SK-N-SH (cell line): ENCODE data around the gene MAPK4. TPM values are rescaled to one million over a fixed set of nuclear protein-coding genes. Genes with fewer than 3 reads are reported as not detected.

Source experiments
- CTCF ChIA-PET: fragments of 300-600, 350-600 bp; formaldehyde crosslinking; extraction: SDS; loops from one replicate; lab custom pipeline; 2021; lab: Yijun Ruan, JAX
- POLR2A ChIA-PET: fragments of 350-600 bp; sonication (Branson Sonifier 250); formaldehyde crosslinking; extraction: SDS; loops from one replicate; lab custom pipeline; 2020; ENCODE audit warnings: antibody characterized with exemption, inconsistent platforms; lab: Yijun Ruan, JAX
- DNase-seq: peaks from one replicate; pipeline ENCODE4 v3.0.0; 2012
- H2AFZ ChIP-seq: fragments of 200-600 bp; sonication (generic); 2 replicates; pipeline ENCODE4 v1.8.1; 2016; ENCODE audit warnings: antibody characterized with exemption, mild to moderate bottlenecking, low read depth
- H3F3A ChIP-seq: fragments of 200-600 bp; sonication (generic); replicated peaks from 2 replicates; pipeline ENCODE3; 2016; ENCODE audit warnings: antibody characterized with exemption, mild to moderate bottlenecking; ENCODE audit not compliant: insufficient read depth
- H3K27ac ChIP-seq, 2 experiments: fragments of 200-500 bp in 1 of 2; fragments of 200-600 bp in 1 of 2; sonication (Bioruptor generic) in 1 of 2; sonication (generic), shearing (Covaris generic) in 1 of 2; 2 replicates each; pipeline versions ENCODE4 v1.5.1 to v1.6.1; 2014 to 2016; ENCODE audit warnings: low read depth in 2 of 2, inconsistent platforms in 1 of 2, low read length in 1 of 2, mild to moderate bottlenecking in 1 of 2, mixed read lengths in 1 of 2
- H3K27me3 ChIP-seq: fragments of 200-600 bp; sonication (generic), shearing (Covaris generic); 2 replicates; pipeline ENCODE4 v1.6.1; 2016; ENCODE audit warnings: mixed run types; ENCODE audit not compliant: insufficient read depth
- H3K36me3 ChIP-seq, 2 experiments: fragments of 200-500 bp in 1 of 2; fragments of 200-600 bp in 1 of 2; sonication (Bioruptor generic) in 1 of 2; sonication (generic) in 1 of 2; replicated peaks in 1 of 2; 2 replicates each; pipeline versions ENCODE3 to v1.5.1; 2014 to 2016; ENCODE audit warnings: low read length in 1 of 2, mild to moderate bottlenecking in 1 of 2; ENCODE audit not compliant: insufficient read depth in 2 of 2, control insufficient read depth in 1 of 2
- H3K4me1 ChIP-seq, 2 experiments: fragments of 200-500 bp in 1 of 2; fragments of 200-600 bp in 1 of 2; sonication (Bioruptor generic) in 1 of 2; sonication (generic), shearing (Covaris generic) in 1 of 2; 2 replicates each; pipeline versions ENCODE4 v1.5.1 to v1.6.1; 2014 to 2016; ENCODE audit warnings: low read depth in 1 of 2, low read length in 1 of 2, mixed run types in 1 of 2; ENCODE audit not compliant: insufficient read depth in 2 of 2, control insufficient read depth in 1 of 2
- H3K4me2 ChIP-seq: fragments of 200-600 bp; sonication (generic), shearing (Covaris generic); 2 replicates; pipeline ENCODE4 v1.6.1; 2017; ENCODE audit warnings: mixed run types
- H3K4me3 ChIP-seq, 2 experiments: fragments of 200-500 bp in 1 of 2; fragments of 200-600 bp in 1 of 2; sonication (Bioruptor generic) in 1 of 2; sonication (generic), shearing (Covaris generic) in 1 of 2; 2 replicates each; pipeline versions ENCODE4 v1.5.1 to v1.8.1; 2014 to 2016; ENCODE audit warnings: low read depth in 2 of 2, inconsistent platforms in 1 of 2, low read length in 1 of 2, mild to moderate bottlenecking in 1 of 2, mixed read lengths in 1 of 2, moderate library complexity in 1 of 2
- H3K79me2 ChIP-seq: fragments of 200-600 bp; sonication (generic); 2 replicates; pipeline ENCODE4 v1.8.1; 2017; ENCODE audit warnings: mild to moderate bottlenecking; ENCODE audit not compliant: insufficient read depth
- H3K9ac ChIP-seq: fragments of 200-600 bp; sonication (generic); 2 replicates; pipeline ENCODE4 v1.6.1; 2017; ENCODE audit warnings: mixed run types
- H3K9me2 ChIP-seq: fragments of 200-600 bp; sonication (generic); 2 replicates; pipeline ENCODE4 v1.6.1; 2017; ENCODE audit warnings: mixed run types
- H3K9me3 ChIP-seq: fragments of 200-600 bp; sonication (generic); 2 replicates; pipeline ENCODE4 v1.6.1; 2017; ENCODE audit warnings: mixed run types, mild to moderate bottlenecking, moderate library complexity
- H4K20me1 ChIP-seq: fragments of 200-600 bp; sonication (generic); 2 replicates; pipeline ENCODE4 v1.6.1; 2017; ENCODE audit warnings: mild to moderate bottlenecking, mixed run types; ENCODE audit not compliant: insufficient read depth
- CHD2 ChIP-seq: fragments of 150-350 bp; IDR thresholded peaks from 2 replicates; pipeline ENCODE4 v1.6.1; 2018; ENCODE audit warnings: low read length; ENCODE audit not compliant: partially characterized antibody
- CTCF ChIP-seq: fragments of 200-600 bp; sonication (generic); IDR thresholded peaks from 2 replicates; pipeline ENCODE4 v1.6.1; 2017; ENCODE audit warnings: antibody characterized with exemption, mild to moderate bottlenecking, moderate library complexity
- FOXJ3 ChIP-seq: sonication (generic); formaldehyde crosslinking; IDR thresholded peaks from 2 replicates; pipeline ENCODE4 v1.5.1; 2020; ENCODE audit warnings: mild to moderate bottlenecking, missing genetic modification reagents
- FOXM1 ChIP-seq: IDR thresholded peaks from 2 replicates; pipeline ENCODE4 v1.4.0; 2012; ENCODE audit warnings: low read depth, mild to moderate bottlenecking
- GABPA ChIP-seq: IDR thresholded peaks from 2 replicates; pipeline ENCODE4 v1.4.0; 2012; ENCODE audit warnings: low read depth, mild to moderate bottlenecking
- GATA2 ChIP-seq: sonication (generic); formaldehyde crosslinking; IDR thresholded peaks from 2 replicates; pipeline ENCODE4 v1.5.0; 2020; ENCODE audit warnings: mild to moderate bottlenecking, missing genetic modification reagents
- IRF3 ChIP-seq: fragments of 150-350 bp; IDR thresholded peaks from 2 replicates; pipeline ENCODE4 v1.6.1; 2016; ENCODE audit warnings: mild to moderate bottlenecking, low read depth, low read length
- JUND ChIP-seq: IDR thresholded peaks from 2 replicates; pipeline ENCODE4 v1.4.0; 2012
- MEF2A ChIP-seq: IDR thresholded peaks from 2 replicates; pipeline ENCODE4 v1.4.0; 2012; ENCODE audit warnings: low read depth, borderline replicate concordance
- REST ChIP-seq: IDR thresholded peaks from 2 replicates; pipeline ENCODE4 v1.6.1; 2012; ENCODE audit warnings: mild to moderate bottlenecking, low read depth, low read length, moderate library complexity
- RFX5 ChIP-seq: IDR thresholded peaks from 2 replicates; pipeline ENCODE4 v1.6.1; 2012; ENCODE audit warnings: mild to moderate bottlenecking, improper control_type of control experiment, low read length
- SMC3 ChIP-seq: IDR thresholded peaks from 2 replicates; pipeline ENCODE4 v1.6.1; 2012; ENCODE audit warnings: low read depth, low read length, improper control_type of control experiment
- TEAD4 ChIP-seq: IDR thresholded peaks from 2 replicates; pipeline ENCODE4 v1.4.0; 2012; ENCODE audit warnings: mild to moderate bottlenecking, borderline replicate concordance; ENCODE audit not compliant: insufficient read depth
- USF1 ChIP-seq: IDR thresholded peaks from 2 replicates; pipeline ENCODE4 v1.4.0; 2012; ENCODE audit warnings: low read depth, borderline replicate concordance
- USF2 ChIP-seq: fragments of 150-350 bp; IDR thresholded peaks from 2 replicates; pipeline ENCODE4 v1.6.1; 2017; ENCODE audit warnings: antibody characterized with exemption, low read length, low read depth, borderline replicate concordance
- WGBS: methylation state at CpG from one replicate; pipeline ENCODE4 v1.1.6; 2017; ENCODE audit warnings: low lambda C conversion rate; 5-methylcytosine and 5-hydroxymethylcytosine counted together
- polyA plus RNA-seq, 3 experiments: library from polyadenylated mRNA; depleted of rRNA; stranded (reverse); fragments of >200 nt; gene quantifications; 2 replicates each; pipeline ENCODE4 v1.2.3, GENCODE V29; 2012

Gene MAPK4
- polyA plus RNA-seq, 1 of the 3 experiments (the other 2 are of a cell fraction) = 0.02 TPM

- no peak for DNase-seq
- Histone ChIP-seq H3K79me2 (no peaks in the 10 kb centered on the region), H4K20me1 (no peaks in the 10 kb centered on the region), H3K27ac (no peak overlapping the region), H3K36me3 (no peaks in the 10 kb centered on the region), H3F3A (no peaks in the 10 kb centered on the region), H3K4me1 (peaks cover 0 to 6% of the 10 kb centered on the region in 2 experiments; a peak in 1 of 4 replicates), H3K9me3 (no peaks in the 10 kb centered on the region), H3K9me2 (no peaks in the 10 kb centered on the region), H3K27me3 (no peaks in the 10 kb centered on the region), H3K4me3 (no peak overlapping the region), H2AFZ (no peak overlapping the region), H3K9ac (no peak overlapping the region), H3K4me2 (no peak overlapping the region)
- TF ChIP-seq USF2 (no peak), SMC3 (no peak), GATA2 (no peak), CHD2 (no peak), JUND (no peak), FOXM1 (no peak), FOXJ3 (CRISPR knock-in tag) (no peak), CTCF (no peak), USF1 (no peak), TEAD4 (no peak), RFX5 (no peak), MEF2A (no peak), IRF3 (no peak), GABPA (no peak), REST (no peak)
- CTCF ChIA-PET = interaction anchor here (0.7 kb wide), 1 partner anchor 14 kb away, joined by 3 read pairs; no protein-coding TSS in a partner anchor
- POLR2A ChIA-PET = no interaction called here
- 55% methylated on average over 6 of the region's 6 CpGs for WGBS
These were observed 129.7 kb downstream of the MAPK4 start for GRCh38 chr18:50689578-50689977.
